OCI-LY1 (cell line): Measurements from ENCODE around the gene UGT1A5.

Experiments used
- H2AFZ ChIP-seq: fragments of 200-600 bp; sonication (generic), shearing (Covaris generic); 2 replicates; pipeline ENCODE4 v1.6.0; 2014; ENCODE audit warnings: antibody characterized with exemption, mild to moderate bottlenecking, low read length
- H3F3A ChIP-seq: fragments of 200-600 bp; sonication (generic), shearing (Covaris generic); 2 replicates; pipeline ENCODE4 v1.6.0; 2014; ENCODE audit warnings: mild to moderate bottlenecking, antibody characterized with exemption, low read length, moderate library complexity; ENCODE audit not compliant: insufficient read depth
- H3K27ac ChIP-seq: fragments of 200-600 bp; sonication (generic); 2 replicates; pipeline ENCODE4 v1.5.1; 2014; ENCODE audit warnings: low read length, mixed run types, mild to moderate bottlenecking, low read depth; ENCODE audit not compliant: poor library complexity, severe bottlenecking
- H3K27me3 ChIP-seq: fragments of 200-600 bp; sonication (generic); 2 replicates; pipeline ENCODE4 v1.6.0; 2014; ENCODE audit warnings: antibody characterized with exemption, mild to moderate bottlenecking, low read length, moderate library complexity; ENCODE audit not compliant: insufficient read depth
- H3K36me3 ChIP-seq: fragments of 200-600 bp; sonication (generic); 2 replicates; pipeline ENCODE4 v1.6.1; 2014; ENCODE audit warnings: mild to moderate bottlenecking, antibody characterized with exemption, low read length, moderate library complexity, mixed read lengths; ENCODE audit not compliant: insufficient read depth
- H3K4me1 ChIP-seq: fragments of 200-600 bp; sonication (generic); 2 replicates; pipeline ENCODE4 v1.5.1; 2014; ENCODE audit warnings: mild to moderate bottlenecking, low read length, moderate library complexity; ENCODE audit not compliant: insufficient read depth, severe bottlenecking
- H3K4me2 ChIP-seq: fragments of 200-600 bp; sonication (generic), shearing (Covaris generic); 2 replicates; pipeline ENCODE4 v1.6.1; 2014; ENCODE audit warnings: low read length
- H3K4me3 ChIP-seq: fragments of 200-600 bp; sonication (generic); 2 replicates; pipeline ENCODE4 v1.5.1; 2014; ENCODE audit warnings: low read length, low read depth, mild to moderate bottlenecking, mixed read lengths; ENCODE audit not compliant: poor library complexity, severe bottlenecking
- H3K79me2 ChIP-seq: fragments of 200-600 bp; shearing (Covaris generic); 2 replicates; pipeline ENCODE4 v1.6.1; 2016; ENCODE audit warnings: mixed run types, low read length, mixed read lengths; ENCODE audit not compliant: insufficient read depth
- H3K9ac ChIP-seq: fragments of 200-600 bp; sonication (generic), shearing (Covaris generic); 2 replicates; pipeline ENCODE4 v1.6.1; 2014; ENCODE audit warnings: mild to moderate bottlenecking, low read length, mixed read lengths
- H3K9me2 ChIP-seq: fragments of 200-600 bp; sonication (generic), shearing (Covaris generic); 2 replicates; pipeline ENCODE4 v1.6.1; 2014; ENCODE audit warnings: low read depth, mild to moderate bottlenecking, low read length, mixed read lengths
- H3K9me3 ChIP-seq: fragments of 200-600 bp; shearing (Covaris generic); 2 replicates; pipeline ENCODE4 v1.6.1; 2014; ENCODE audit warnings: low read length, mixed read lengths
- H4K20me1 ChIP-seq: fragments of 200-600 bp; sonication (generic), shearing (Covaris generic); 2 replicates; pipeline ENCODE4 v1.6.0; 2016; ENCODE audit warnings: mild to moderate bottlenecking, low read length; ENCODE audit not compliant: insufficient read depth
- CTCF ChIP-seq: fragments of 200-600 bp; sonication (generic), shearing (Covaris generic); IDR thresholded peaks from 2 replicates; pipeline ENCODE4 v1.5.1; 2017; ENCODE audit warnings: mild to moderate bottlenecking, antibody characterized with exemption, low read length, moderate library complexity, mixed read lengths
- EZH2 ChIP-seq: fragments of 200-600 bp; sonication (generic), shearing (Covaris generic); IDR thresholded peaks from 2 replicates; pipeline ENCODE4 v1.8.0; 2017; ENCODE audit warnings: borderline replicate concordance, mixed run types, mild to moderate bottlenecking, antibody characterized with exemption, low read length, moderate library complexity, mixed read lengths

The UGT1A5 gene

GRCh38 chr2:233711312-233712008, 1.2 kb upstream of the UGT1A5 start:
- Histone ChIP-seq H3K27me3 (no peaks in the 10 kb centered on the region), H3K9ac (no peak overlapping the region), H4K20me1 (no peaks in the 10 kb centered on the region), H3K4me3 (no peak overlapping the region), H2AFZ (no peak overlapping the region), H3K9me2 (no peaks in the 10 kb centered on the region), H3K27ac (no peak overlapping the region), H3K4me1 (no peaks in the 10 kb centered on the region), H3F3A (no peaks in the 10 kb centered on the region), H3K79me2 (no peaks in the 10 kb centered on the region), H3K9me3 (no peaks in the 10 kb centered on the region), H3K36me3 (no peaks in the 10 kb centered on the region), H3K4me2 (no peak overlapping the region)
- no peak for TF ChIP-seq EZH2
- peak; percentile 93 for TF ChIP-seq CTCF

- TF ChIP-seq CTCF (no peak), EZH2 (no peak)
- Histone ChIP-seq H3K9ac (no peak overlapping the region), H3K9me2 (no peaks in the 10 kb centered on the region), H2AFZ (no peak overlapping the region), H3K4me2 (no peak overlapping the region), H4K20me1 (no peaks in the 10 kb centered on the region), H3K9me3 (no peaks in the 10 kb centered on the region), H3K36me3 (no peaks in the 10 kb centered on the region), H3F3A (no peaks in the 10 kb centered on the region), H3K79me2 (no peaks in the 10 kb centered on the region), H3K4me3 (no peak overlapping the region), H3K27me3 (no peaks in the 10 kb centered on the region), H3K4me1 (no peaks in the 10 kb centered on the region), H3K27ac (no peak overlapping the region)
Measured at GRCh38 chr2:233713262-233713615, 532 bp downstream of the UGT1A5 start.

- Histone ChIP-seq H2AFZ (no peak overlapping the region), H3K4me2 (no peak overlapping the region), H3K9ac (no peak overlapping the region), H3K9me2 (no peaks in the 10 kb centered on the region), H3K36me3 (no peaks in the 10 kb centered on the region), H3K4me1 (no peaks in the 10 kb centered on the region), H4K20me1 (no peaks in the 10 kb centered on the region), H3K27ac (no peak overlapping the region), H3K9me3 (no peaks in the 10 kb centered on the region), H3K4me3 (no peak overlapping the region), H3K79me2 (no peaks in the 10 kb centered on the region), H3F3A (no peaks in the 10 kb centered on the region), H3K27me3 (no peaks in the 10 kb centered on the region)
- TF ChIP-seq CTCF (no peak), EZH2 (no peak)
Measured at GRCh38 chr2:233714121-233714520, 1.4 kb downstream of the UGT1A5 start.
